NT2/D1 (cell line): ENCODE data around the gene ARL5C.

Experiments
- SUZ12 ChIP-seq: IDR thresholded peaks from 2 replicates; pipeline ENCODE4 v1.6.1; 2011; ENCODE audit not compliant: insufficient read length, insufficient read depth; ENCODE audit errors: extremely low read depth
- YY1 ChIP-seq: IDR thresholded peaks from 2 replicates; pipeline ENCODE4 v1.6.1; 2011; ENCODE audit not compliant: insufficient read length, insufficient read depth

DNA sequence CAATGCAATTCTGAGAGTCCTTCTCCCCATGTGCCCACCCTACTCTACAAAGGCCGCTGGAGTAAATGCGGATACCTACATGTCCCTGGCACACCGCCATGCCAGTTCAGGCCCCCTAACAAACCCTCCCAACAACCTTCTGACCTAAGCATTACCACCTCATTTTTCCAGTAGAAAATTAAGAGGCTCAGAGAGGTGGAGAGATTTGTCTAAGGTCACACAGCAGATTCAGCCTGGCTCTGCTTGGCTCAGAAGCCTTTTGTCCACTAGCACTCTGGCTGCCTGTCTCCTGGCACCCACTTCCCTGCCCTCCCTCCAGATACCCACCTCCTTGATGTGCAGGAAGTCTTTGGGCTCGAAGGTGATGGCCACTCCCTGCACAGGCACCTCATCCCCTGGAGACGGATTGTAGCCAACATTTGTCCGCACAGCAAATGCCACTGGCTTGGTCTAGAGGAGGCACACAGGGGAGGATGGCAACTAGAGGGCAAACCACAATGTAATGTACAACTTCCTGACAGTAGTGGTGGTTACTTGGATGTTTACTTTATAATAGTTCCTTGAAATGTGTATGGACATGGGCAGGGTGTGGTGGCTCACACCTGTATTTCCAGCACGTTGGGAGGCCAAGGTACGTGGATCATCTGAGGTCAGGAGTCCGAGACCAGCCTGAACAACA lies 21.3 kb upstream of the ARL5C start:
- TF ChIP-seq SUZ12 (no peak), YY1 (no peak)
